Stomach (tissue), 4 donors: Measurements from ENCODE around the gene TMEM81.

Experiments used
- CTCF ChIP-seq, 7 experiments: fragments of 450-650 bp in 4 of 7; fragments of 200-600 bp in 3 of 7; sonication (generic) in 3 of 7; IDR thresholded peaks; one replicate each; pipeline ENCODE4 v1.5.1; 2016 to 2019; ENCODE audit warnings: antibody characterized with exemption in 7 of 7, control low read depth in 2 of 7, mild to moderate bottlenecking in 1 of 7
- POLR2A ChIP-seq, 4 donors: fragments of 450-650 bp; IDR thresholded peaks; one replicate each; pipeline ENCODE4 v1.6.1; 2016; ENCODE audit warnings: antibody characterized with exemption in 4 of 4, control low read depth in 2 of 4, mild to moderate bottlenecking in 1 of 4, moderate library complexity in 1 of 4

GRCh38 chr1:205048382-205048781, 35.9 kb downstream of the TMEM81 start:
- TF ChIP-seq CTCF (IDR thresholded peaks at IDR 0.05) (no peak), POLR2A (IDR thresholded peaks at IDR 0.05) (no peak)
